GM23338 (cell line): ENCODE data around the gene MAP3K5. TPM values are rescaled to one million over a fixed set of nuclear protein-coding genes. Genes with fewer than 3 reads are reported as not detected.

Experiments
- ATAC-seq: fragments of 200-7000 bp; cut with Tn5 transposase; 3 replicates; pipeline ENCODE4 v1.9.1; 2020
- DNase-seq: peaks from one replicate; pipeline ENCODE4 v3.0.0-alpha.2; 2015; ENCODE audit warnings: low spot score
- H2AFZ ChIP-seq: fragments of 200-600 bp; sonication (generic); 2 replicates; pipeline ENCODE4 v1.8.0; 2016; ENCODE audit warnings: antibody characterized with exemption, mild to moderate bottlenecking, moderate library complexity
- H3F3A ChIP-seq: fragments of 200-600 bp; sonication (generic); replicated peaks from 2 replicates; pipeline ENCODE4 v1.8.0; 2017; ENCODE audit warnings: antibody characterized with exemption, mixed run types, low read depth
- H3K27ac ChIP-seq: fragments of 200-600 bp; sonication (generic); 2 replicates; pipeline ENCODE4 v1.6.1; 2016; ENCODE audit warnings: low read depth
- H3K27me3 ChIP-seq: fragments of 200-600 bp; sonication (generic); 2 replicates; pipeline ENCODE4 v1.8.0; 2016; ENCODE audit warnings: mild to moderate bottlenecking, mixed run types, moderate library complexity; ENCODE audit not compliant: insufficient read depth
- H3K36me3 ChIP-seq: fragments of 200-600 bp; sonication (generic); 2 replicates; pipeline ENCODE4 v1.8.0; 2016; ENCODE audit warnings: mild to moderate bottlenecking; ENCODE audit not compliant: insufficient read depth
- H3K4me1 ChIP-seq: fragments of 200-600 bp; sonication (generic); 2 replicates; pipeline ENCODE4 v1.8.0; 2016; ENCODE audit warnings: mild to moderate bottlenecking, moderate library complexity; ENCODE audit not compliant: insufficient read depth
- H3K4me2 ChIP-seq: fragments of 200-600 bp; sonication (generic); 2 replicates; pipeline ENCODE4 v1.7.1; 2017; ENCODE audit warnings: mixed run types
- H3K4me3 ChIP-seq: fragments of 200-600 bp; sonication (generic); 2 replicates; pipeline ENCODE4 v1.6.1; 2016; ENCODE audit warnings: mixed run types
- H3K79me2 ChIP-seq: fragments of 200-600 bp; sonication (generic); replicated peaks from 2 replicates; pipeline ENCODE4 v1.8.0; 2017; ENCODE audit warnings: mild to moderate bottlenecking; ENCODE audit not compliant: insufficient read depth
- H3K9me2 ChIP-seq: fragments of 200-600 bp; sonication (generic); 2 replicates; pipeline ENCODE4 v1.8.0; 2017; ENCODE audit not compliant: insufficient read depth
- H4K20me1 ChIP-seq: fragments of 200-600 bp; sonication (generic); replicated peaks from 2 replicates; pipeline ENCODE4 v1.8.0; 2017; ENCODE audit warnings: mild to moderate bottlenecking; ENCODE audit not compliant: insufficient read depth
- H3K27ac Mint-ChIP-seq: 2 replicates; pipeline ENCODE4 v1.8.0; 2020; ENCODE audit warnings: inconsistent platforms, mild to moderate bottlenecking, moderate library complexity, mixed read lengths
- H3K27me3 Mint-ChIP-seq: 3 replicates; pipeline ENCODE4 v1.8.0; 2022; ENCODE audit warnings: low read depth, mild to moderate bottlenecking, moderate library complexity, mixed read lengths, inconsistent platforms; ENCODE audit not compliant: insufficient read depth, poor library complexity
- H3K36me3 Mint-ChIP-seq: 3 replicates; pipeline ENCODE4 v1.8.0; 2021; ENCODE audit warnings: low read depth, mild to moderate bottlenecking, inconsistent platforms, moderate library complexity, mixed read lengths
- H3K4me1 Mint-ChIP-seq: 3 replicates; pipeline ENCODE4 v1.8.0; 2020; ENCODE audit warnings: mild to moderate bottlenecking, inconsistent platforms, mixed read lengths
- H3K4me3 Mint-ChIP-seq: 3 replicates; pipeline ENCODE4 v1.8.0; 2021; ENCODE audit warnings: moderate library complexity, mild to moderate bottlenecking, inconsistent platforms, mixed read lengths
- H3K9me3 Mint-ChIP-seq: 3 replicates; pipeline ENCODE4 v1.8.0; 2020; ENCODE audit warnings: moderate library complexity, mild to moderate bottlenecking, inconsistent platforms, mixed read lengths
- CREB1 ChIP-seq: fragments of 250-450 bp; sonication (Bioruptor Pico); IDR thresholded peaks from 2 replicates; pipeline ENCODE4 v1.5.0; 2020; ENCODE audit warnings: low read depth, mild to moderate bottlenecking, moderate library complexity
- CTCF ChIP-seq, 2 experiments: fragments of 200-600 bp in 1 of 2; sonication (generic) in 1 of 2; conservative IDR thresholded peaks; 2 replicates each; pipeline versions ENCODE4 v1.5.1 to v1.6.1; 2016 to 2017; ENCODE audit warnings: antibody characterized with exemption in 2 of 2, low read depth in 2 of 2, mild to moderate bottlenecking in 2 of 2, moderate library complexity in 1 of 2
- EZH2 ChIP-seq: fragments of 200-600 bp; sonication (generic); IDR thresholded peaks from one replicate; pipeline ENCODE4 v1.8.0; 2017; ENCODE audit warnings: antibody characterized with exemption, mild to moderate bottlenecking, low read depth; ENCODE audit not compliant: unreplicated experiment
- EZH2phosphoT487 ChIP-seq: fragments of 200-600 bp; sonication (generic); IDR thresholded peaks from one replicate; pipeline ENCODE4 v1.8.1; 2018; ENCODE audit warnings: antibody characterized with exemption; ENCODE audit not compliant: unreplicated experiment
- JUNB ChIP-seq: IDR thresholded peaks from one replicate; pipeline ENCODE4 v1.6.1; 2016; ENCODE audit warnings: antibody characterized with exemption; ENCODE audit not compliant: unreplicated experiment
- NANOG ChIP-seq: IDR thresholded peaks from 2 replicates; pipeline ENCODE4 v1.6.1; 2016; ENCODE audit warnings: antibody characterized with exemption, borderline replicate concordance
- POLR2AphosphoS5 ChIP-seq: IDR thresholded peaks from 2 replicates; pipeline ENCODE4 v1.6.1; 2016; ENCODE audit warnings: antibody characterized with exemption, low read depth
- STAT1 ChIP-seq: IDR thresholded peaks from one replicate; pipeline ENCODE4 v1.6.1; 2016; ENCODE audit warnings: antibody characterized with exemption; ENCODE audit not compliant: unreplicated experiment
- ZNF114 ChIP-seq: fragments of 250-450 bp; sonication (Bioruptor Pico); IDR thresholded peaks from 2 replicates; pipeline ENCODE4 v1.5.0; 2020; ENCODE audit warnings: mild to moderate bottlenecking, moderate library complexity
- ZNF331 ChIP-seq: fragments of 250-450 bp; sonication (Bioruptor Pico); IDR thresholded peaks from 2 replicates; pipeline ENCODE4 v1.5.0; 2020; ENCODE audit warnings: low read depth, mild to moderate bottlenecking, moderate library complexity
- polyA plus RNA-seq: library from polyadenylated mRNA; unstranded; fragments of >200 nt; fragmentation: Nextera tagmentation; extraction: Ambion mirVana; gene quantifications from 2 replicates; pipeline ENCODE4 v1.2.1, GENCODE V29; 2016
- total RNA-seq: library from RNA; depleted of rRNA; stranded (reverse); fragments of >200 nt; shearing (Covaris generic); gene quantifications from 2 replicates; pipeline ENCODE4 v1.2.3, GENCODE V29; 2014
- TF ChIP-seq, protein P1 (sequence below): IDR thresholded peaks from one replicate; pipeline ENCODE4 v1.6.1; 2018; ENCODE audit warnings: antibody characterized with exemption; ENCODE audit not compliant: unreplicated experiment
- TF ChIP-seq, protein P2 (sequence below): IDR thresholded peaks from 2 replicates; pipeline ENCODE4 v1.6.1; 2016; ENCODE audit warnings: antibody characterized with exemption
- TF ChIP-seq, protein P3 (sequence below): fragments of 250-450 bp; sonication (Bioruptor Pico); IDR thresholded peaks from 2 replicates; pipeline ENCODE4 v1.5.0; 2020; ENCODE audit warnings: mild to moderate bottlenecking, moderate library complexity

Gene MAP3K5
- total and polyA plus RNA-seq, 2 experiments from 2014 or later: 0.76 to 2.8 TPM

GRCh38 chr6:136548582-136549299 is 243.5 kb downstream of the MAP3K5 start:
- peaks cover 4% of the 10 kb centered on the region for H4K20me1 ChIP-seq
- peaks cover 49% of the 10 kb centered on the region for H3K4me1 ChIP-seq
- H3F3A ChIP-seq: 0 out of 2 replicates have a peak, but pooled peaks cover 6% of the 10 kb centered on the region
- H3K4me3 Mint-ChIP-seq: peak overlapping the region; percentile 88
- no peaks in the 10 kb centered on the region; the same call in 2 of the 3 replicates for H3K36me3 Mint-ChIP-seq
- no peaks in the 10 kb centered on the region for H3K9me2 ChIP-seq
- peak overlapping the region; percentile 95 for H3K4me2 ChIP-seq
- peaks cover 59% of the 10 kb centered on the region for H3K79me2 ChIP-seq
- TF ChIP-seq CREB1 (CRISPR knock-in tag) (no peak), EZH2 (no peak), ZNF114 (CRISPR knock-in tag) (no peak), POLR2AphosphoS5 (no peak), STAT1 (no peak), CTCF (conservative IDR thresholded peaks at IDR 0.05; ENCODE audit: low read depth in 2 of 2) (no peak), JUNB (no peak), EZH2phosphoT487 (no peak), ZNF331 (no peak), NANOG (no peak)
- TF ChIP-seq, protein P1, sequence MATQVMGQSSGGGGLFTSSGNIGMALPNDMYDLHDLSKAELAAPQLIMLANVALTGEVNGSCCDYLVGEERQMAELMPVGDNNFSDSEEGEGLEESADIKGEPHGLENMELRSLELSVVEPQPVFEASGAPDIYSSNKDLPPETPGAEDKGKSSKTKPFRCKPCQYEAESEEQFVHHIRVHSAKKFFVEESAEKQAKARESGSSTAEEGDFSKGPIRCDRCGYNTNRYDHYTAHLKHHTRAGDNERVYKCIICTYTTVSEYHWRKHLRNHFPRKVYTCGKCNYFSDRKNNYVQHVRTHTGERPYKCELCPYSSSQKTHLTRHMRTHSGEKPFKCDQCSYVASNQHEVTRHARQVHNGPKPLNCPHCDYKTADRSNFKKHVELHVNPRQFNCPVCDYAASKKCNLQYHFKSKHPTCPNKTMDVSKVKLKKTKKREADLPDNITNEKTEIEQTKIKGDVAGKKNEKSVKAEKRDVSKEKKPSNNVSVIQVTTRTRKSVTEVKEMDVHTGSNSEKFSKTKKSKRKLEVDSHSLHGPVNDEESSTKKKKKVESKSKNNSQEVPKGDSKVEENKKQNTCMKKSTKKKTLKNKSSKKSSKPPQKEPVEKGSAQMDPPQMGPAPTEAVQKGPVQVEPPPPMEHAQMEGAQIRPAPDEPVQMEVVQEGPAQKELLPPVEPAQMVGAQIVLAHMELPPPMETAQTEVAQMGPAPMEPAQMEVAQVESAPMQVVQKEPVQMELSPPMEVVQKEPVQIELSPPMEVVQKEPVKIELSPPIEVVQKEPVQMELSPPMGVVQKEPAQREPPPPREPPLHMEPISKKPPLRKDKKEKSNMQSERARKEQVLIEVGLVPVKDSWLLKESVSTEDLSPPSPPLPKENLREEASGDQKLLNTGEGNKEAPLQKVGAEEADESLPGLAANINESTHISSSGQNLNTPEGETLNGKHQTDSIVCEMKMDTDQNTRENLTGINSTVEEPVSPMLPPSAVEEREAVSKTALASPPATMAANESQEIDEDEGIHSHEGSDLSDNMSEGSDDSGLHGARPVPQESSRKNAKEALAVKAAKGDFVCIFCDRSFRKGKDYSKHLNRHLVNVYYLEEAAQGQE: no peak
- TF ChIP-seq, protein P2, sequence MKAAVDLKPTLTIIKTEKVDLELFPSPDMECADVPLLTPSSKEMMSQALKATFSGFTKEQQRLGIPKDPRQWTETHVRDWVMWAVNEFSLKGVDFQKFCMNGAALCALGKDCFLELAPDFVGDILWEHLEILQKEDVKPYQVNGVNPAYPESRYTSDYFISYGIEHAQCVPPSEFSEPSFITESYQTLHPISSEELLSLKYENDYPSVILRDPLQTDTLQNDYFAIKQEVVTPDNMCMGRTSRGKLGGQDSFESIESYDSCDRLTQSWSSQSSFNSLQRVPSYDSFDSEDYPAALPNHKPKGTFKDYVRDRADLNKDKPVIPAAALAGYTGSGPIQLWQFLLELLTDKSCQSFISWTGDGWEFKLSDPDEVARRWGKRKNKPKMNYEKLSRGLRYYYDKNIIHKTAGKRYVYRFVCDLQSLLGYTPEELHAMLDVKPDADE: no peak
- TF ChIP-seq, protein P3, sequence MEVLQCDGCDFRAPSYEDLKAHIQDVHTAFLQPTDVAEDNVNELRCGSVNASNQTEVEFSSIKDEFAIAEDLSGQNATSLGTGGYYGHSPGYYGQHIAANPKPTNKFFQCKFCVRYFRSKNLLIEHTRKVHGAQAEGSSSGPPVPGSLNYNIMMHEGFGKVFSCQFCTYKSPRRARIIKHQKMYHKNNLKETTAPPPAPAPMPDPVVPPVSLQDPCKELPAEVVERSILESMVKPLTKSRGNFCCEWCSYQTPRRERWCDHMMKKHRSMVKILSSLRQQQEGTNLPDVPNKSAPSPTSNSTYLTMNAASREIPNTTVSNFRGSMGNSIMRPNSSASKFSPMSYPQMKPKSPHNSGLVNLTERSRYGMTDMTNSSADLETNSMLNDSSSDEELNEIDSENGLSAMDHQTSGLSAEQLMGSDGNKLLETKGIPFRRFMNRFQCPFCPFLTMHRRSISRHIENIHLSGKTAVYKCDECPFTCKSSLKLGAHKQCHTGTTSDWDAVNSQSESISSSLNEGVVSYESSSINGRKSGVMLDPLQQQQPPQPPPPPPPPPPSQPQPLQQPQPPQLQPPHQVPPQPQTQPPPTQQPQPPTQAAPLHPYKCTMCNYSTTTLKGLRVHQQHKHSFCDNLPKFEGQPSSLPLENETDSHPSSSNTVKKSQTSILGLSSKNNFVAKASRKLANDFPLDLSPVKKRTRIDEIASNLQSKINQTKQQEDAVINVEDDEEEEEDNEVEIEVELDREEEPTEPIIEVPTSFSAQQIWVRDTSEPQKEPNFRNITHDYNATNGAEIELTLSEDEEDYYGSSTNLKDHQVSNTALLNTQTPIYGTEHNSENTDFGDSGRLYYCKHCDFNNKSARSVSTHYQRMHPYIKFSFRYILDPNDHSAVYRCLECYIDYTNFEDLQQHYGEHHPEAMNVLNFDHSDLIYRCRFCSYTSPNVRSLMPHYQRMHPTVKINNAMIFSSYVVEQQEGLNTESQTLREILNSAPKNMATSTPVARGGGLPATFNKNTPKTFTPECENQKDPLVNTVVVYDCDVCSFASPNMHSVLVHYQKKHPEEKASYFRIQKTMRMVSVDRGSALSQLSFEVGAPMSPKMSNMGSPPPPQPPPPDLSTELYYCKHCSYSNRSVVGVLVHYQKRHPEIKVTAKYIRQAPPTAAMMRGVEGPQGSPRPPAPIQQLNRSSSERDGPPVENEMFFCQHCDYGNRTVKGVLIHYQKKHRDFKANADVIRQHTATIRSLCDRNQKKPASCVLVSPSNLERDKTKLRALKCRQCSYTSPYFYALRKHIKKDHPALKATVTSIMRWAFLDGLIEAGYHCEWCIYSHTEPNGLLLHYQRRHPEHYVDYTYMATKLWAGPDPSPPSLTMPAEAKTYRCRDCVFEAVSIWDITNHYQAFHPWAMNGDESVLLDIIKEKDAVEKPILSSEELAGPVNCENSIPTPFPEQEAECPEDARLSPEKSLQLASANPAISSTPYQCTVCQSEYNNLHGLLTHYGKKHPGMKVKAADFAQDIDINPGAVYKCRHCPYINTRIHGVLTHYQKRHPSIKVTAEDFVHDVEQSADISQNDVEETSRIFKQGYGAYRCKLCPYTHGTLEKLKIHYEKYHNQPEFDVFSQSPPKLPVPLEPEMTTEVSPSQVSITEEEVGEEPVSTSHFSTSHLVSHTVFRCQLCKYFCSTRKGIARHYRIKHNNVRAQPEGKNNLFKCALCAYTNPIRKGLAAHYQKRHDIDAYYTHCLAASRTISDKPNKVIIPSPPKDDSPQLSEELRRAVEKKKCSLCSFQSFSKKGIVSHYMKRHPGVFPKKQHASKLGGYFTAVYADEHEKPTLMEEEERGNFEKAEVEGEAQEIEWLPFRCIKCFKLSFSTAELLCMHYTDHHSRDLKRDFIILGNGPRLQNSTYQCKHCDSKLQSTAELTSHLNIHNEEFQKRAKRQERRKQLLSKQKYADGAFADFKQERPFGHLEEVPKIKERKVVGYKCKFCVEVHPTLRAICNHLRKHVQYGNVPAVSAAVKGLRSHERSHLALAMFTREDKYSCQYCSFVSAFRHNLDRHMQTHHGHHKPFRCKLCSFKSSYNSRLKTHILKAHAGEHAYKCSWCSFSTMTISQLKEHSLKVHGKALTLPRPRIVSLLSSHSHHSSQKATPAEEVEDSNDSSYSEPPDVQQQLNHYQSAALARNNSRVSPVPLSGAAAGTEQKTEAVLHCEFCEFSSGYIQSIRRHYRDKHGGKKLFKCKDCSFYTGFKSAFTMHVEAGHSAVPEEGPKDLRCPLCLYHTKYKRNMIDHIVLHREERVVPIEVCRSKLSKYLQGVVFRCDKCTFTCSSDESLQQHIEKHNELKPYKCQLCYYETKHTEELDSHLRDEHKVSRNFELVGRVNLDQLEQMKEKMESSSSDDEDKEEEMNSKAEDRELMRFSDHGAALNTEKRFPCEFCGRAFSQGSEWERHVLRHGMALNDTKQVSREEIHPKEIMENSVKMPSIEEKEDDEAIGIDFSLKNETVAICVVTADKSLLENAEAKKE (CRISPR knock-in tag): no peak
- ATAC-seq (no peak), DNase-seq (no peak)
- peaks cover 49% of the 10 kb centered on the region for H3K4me1 Mint-ChIP-seq
- peaks cover 9% of the 10 kb centered on the region for H3K27me3 Mint-ChIP-seq
- peak overlapping the region; percentile 25 for H2AFZ ChIP-seq
- peaks cover 28% of the 10 kb centered on the region for H3K27me3 ChIP-seq
- 0 out of 2 replicates have a peak overlapping the region, but pooled peaks have one; percentile 91 for H3K27ac Mint-ChIP-seq
- peak overlapping the region; percentile 93 for H3K4me3 ChIP-seq
- no peak overlapping the region for H3K27ac ChIP-seq
- no peaks in the 10 kb centered on the region for H3K36me3 ChIP-seq
- no peaks in the 10 kb centered on the region for H3K9me3 Mint-ChIP-seq
